Urinary bladder (tissue), 4 donors: ENCODE data around the gene ZNF117. TPM values are rescaled to one million over a fixed set of nuclear protein-coding genes. Genes with fewer than 3 reads are reported as not detected.

Source experiments
- DNase-seq: peaks from one replicate; pipeline ENCODE4 v3.0.0-alpha.2; 2015; ENCODE audit errors: extremely low spot score
- H3K27ac ChIP-seq: one replicate; pipeline ENCODE4 v1.5.1; 2013; ENCODE audit warnings: low read depth, mild to moderate bottlenecking, moderate library complexity
- H3K36me3 ChIP-seq: one replicate; pipeline ENCODE4 v1.6.1; 2013; ENCODE audit warnings: mild to moderate bottlenecking, moderate library complexity; ENCODE audit not compliant: insufficient read depth
- H3K4me1 ChIP-seq: one replicate; pipeline ENCODE4 v1.6.1; 2013; ENCODE audit warnings: mild to moderate bottlenecking, moderate library complexity; ENCODE audit not compliant: insufficient read depth
- H3K4me3 ChIP-seq: one replicate; pipeline ENCODE4 v1.5.1; 2013; ENCODE audit warnings: low read depth, low read length
- WGBS: extraction: QIAGEN DNeasy Blood & Tissue Kit; methylation state at CpG from one replicate; pipeline ENCODE4 v1.1.7; 2013; 5-methylcytosine and 5-hydroxymethylcytosine counted together
- polyA plus RNA-seq: library from polyadenylated mRNA; stranded (reverse); fragments of 200-250 nt; gene quantifications from one replicate; pipeline ENCODE4 v1.2.3, GENCODE V29; 2013
- total RNA-seq: library from RNA; depleted of rRNA; stranded (reverse); fragments of >200 nt; gene quantifications from one replicate; pipeline ENCODE4 v1.2.3, GENCODE V29; 2014
- donor health status: healthy with polysubstance abuse.
- donor health status: healthy.

The ZNF117 gene
- total and polyA plus RNA-seq, 2 donors: 3.1 to 52.5 TPM

DNA sequence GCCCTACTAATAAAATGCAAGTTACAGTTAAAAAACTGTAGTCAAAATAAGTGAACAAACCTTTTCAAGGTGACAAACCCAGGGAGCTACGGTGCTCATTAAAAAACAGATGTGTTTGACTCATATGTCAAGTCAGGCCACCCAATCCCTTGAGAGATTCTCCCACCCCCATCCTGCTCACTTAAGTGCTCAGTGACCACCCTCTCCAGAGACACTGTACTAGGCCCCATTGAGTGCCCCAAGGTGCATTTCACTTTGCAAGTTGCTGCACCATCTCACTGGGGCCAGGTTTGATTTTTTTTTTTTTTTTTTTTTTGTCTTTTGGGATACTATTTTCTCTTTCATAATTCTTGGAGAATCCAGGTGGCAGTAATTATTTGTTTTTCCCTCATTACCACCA lies 13.7 kb upstream of the ZNF117 start:
- H3K36me3 ChIP-seq: no peaks in the 10 kb centered on the region

DNA sequence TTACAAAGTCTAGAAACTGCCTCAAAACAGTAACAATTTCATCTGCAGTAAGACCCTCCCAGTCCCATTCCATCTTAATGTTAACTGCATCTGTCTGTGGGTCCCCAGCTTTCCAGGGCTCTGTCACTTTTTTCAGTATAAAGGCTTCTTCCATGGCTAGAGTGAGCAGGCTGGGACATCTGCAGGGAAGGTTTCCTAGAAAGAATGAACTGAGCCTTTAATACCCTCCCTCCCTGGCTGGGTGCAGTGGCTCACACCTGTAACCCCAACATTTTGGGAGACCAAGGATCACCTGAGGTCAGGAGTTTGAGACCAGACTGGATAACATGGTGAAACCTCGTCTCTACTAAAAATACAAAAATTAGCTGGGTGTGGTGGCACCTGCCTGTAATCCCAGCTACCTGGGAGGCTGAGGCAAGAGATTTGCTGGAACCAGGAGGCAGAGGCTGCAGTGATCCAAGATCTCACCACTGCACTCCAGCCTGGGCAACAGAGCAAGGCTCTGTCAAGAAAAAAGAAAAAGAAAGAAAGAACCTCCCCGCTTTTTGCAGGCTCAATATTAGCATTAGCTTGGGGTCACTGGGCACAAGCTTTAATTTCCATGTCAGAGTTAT lies 12.2 kb upstream of the ZNF117 start:
- no peak for DNase-seq
- Histone ChIP-seq H3K36me3 (peaks cover 3% of the 10 kb centered on the region), H3K27ac (no peak overlapping the region), H3K4me1 (peaks cover 2% of the 10 kb centered on the region), H3K4me3 (no peak overlapping the region)
- over 99% methylated on average over 2 of the region's 2 CpGs for WGBS

More for the DNA sequence above, 13.7 kb upstream of the ZNF117 start:
- H3K4me3 ChIP-seq: no peak overlapping the region
- H3K4me1 ChIP-seq: peaks cover 2% of the 10 kb centered on the region
- H3K27ac ChIP-seq: no peak overlapping the region
- WGBS: 80% methylated on average over 1 of the region's 1 CpG
- no peak for DNase-seq

- DNase-seq: no peak
- no peak overlapping the region for H3K4me3 ChIP-seq
- WGBS: 0% methylated on average over 1 of the region's 1 CpG
- peaks cover 3% of the 10 kb centered on the region for H3K36me3 ChIP-seq
- peaks cover 2% of the 10 kb centered on the region for H3K4me1 ChIP-seq
- H3K27ac ChIP-seq: no peak overlapping the region
Observed at GRCh38 chr7:65001291-65001814, 10.5 kb upstream of the ZNF117 start.

- Histone ChIP-seq H3K36me3 (peaks cover 3% of the 10 kb centered on the region), H3K4me1 (no peaks in the 10 kb centered on the region), H3K4me3 (no peak overlapping the region), H3K27ac (no peak overlapping the region)
- 87% methylated on average over 11 of the region's 11 CpGs for WGBS
- DNase-seq: no peak
Observed at GRCh38 chr7:64999165-65000004, 8.5 kb upstream of the ZNF117 start.

- Histone ChIP-seq H3K36me3 (peaks cover 3% of the 10 kb centered on the region), H3K4me3 (no peak overlapping the region), H3K4me1 (no peaks in the 10 kb centered on the region), H3K27ac (no peak overlapping the region)
- 96% methylated on average over 7 of the region's 7 CpGs for WGBS
- no peak for DNase-seq
Observed at GRCh38 chr7:64998865-64999164, 8.0 kb upstream of the ZNF117 start.

DNA sequence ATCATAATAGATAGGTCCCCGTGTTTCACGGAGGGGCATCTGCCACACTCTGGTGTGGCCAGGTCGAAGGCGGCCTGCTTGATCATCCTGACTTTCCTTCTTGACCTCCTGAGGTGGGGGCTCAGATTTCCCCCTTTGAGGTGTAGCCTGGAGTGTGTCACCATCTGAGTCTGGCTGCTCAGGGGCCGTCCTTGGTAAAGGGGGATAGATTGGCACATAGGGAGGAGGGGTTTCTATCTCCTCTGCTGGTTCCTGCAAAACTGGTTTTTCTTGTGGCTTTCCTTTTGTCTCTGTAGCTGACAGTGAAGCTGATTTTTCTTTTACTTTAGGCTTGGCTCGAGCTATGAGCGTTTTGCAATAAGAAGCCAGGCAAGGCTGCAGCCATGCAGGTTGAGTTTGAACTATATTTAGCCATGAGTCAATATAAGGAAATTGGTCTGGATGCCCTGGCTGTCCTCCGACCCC lies 7.1 kb upstream of the ZNF117 start:
- Histone ChIP-seq H3K4me1 (no peaks in the 10 kb centered on the region), H3K36me3 (peaks cover 3% of the 10 kb centered on the region), H3K27ac (no peak overlapping the region), H3K4me3 (no peak overlapping the region)
- no peak for DNase-seq
- WGBS: 69% methylated on average over 8 of the region's 8 CpGs

DNA sequence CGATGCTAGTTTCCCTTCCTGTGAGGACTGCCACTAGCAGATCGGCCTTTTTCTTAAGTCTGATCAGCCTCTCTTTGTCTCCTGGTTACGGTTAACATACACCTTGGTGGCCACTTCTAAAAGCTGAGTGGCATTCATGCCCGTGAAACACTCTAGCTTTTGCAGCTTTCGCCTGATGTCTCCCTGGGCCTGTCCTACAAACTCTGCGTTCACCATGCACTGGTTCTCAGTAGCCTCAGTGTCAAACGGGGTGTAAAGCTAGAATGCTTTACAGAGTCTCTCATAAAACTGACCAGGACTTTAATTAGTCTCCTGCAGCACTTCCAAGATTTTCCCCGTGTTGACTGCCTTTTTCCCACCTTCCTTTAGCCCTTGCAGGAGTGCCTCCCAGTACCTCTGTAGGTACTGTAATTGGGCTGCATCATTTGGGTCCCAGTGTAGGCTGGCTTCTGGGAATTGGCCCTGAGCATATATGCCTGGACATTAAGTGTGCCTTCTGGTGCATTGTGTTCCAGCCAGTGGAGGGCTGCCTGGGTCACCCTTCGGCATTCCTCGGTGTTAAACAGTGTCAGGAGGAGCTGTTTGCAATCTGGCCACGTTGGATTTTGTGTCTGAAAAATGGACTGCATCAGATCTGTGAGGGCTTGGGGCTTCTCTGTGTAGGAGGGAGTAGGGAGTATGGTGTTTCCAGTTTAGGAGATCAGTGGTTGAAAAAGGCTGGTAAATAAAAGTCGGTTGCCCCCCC lies 6.5 kb upstream of the ZNF117 start:
- 92% methylated on average over 12 of the region's 12 CpGs for WGBS
- no peak for DNase-seq
- Histone ChIP-seq H3K4me3 (no peak overlapping the region), H3K4me1 (no peaks in the 10 kb centered on the region), H3K36me3 (peaks cover 3% of the 10 kb centered on the region), H3K27ac (no peak overlapping the region)

DNA sequence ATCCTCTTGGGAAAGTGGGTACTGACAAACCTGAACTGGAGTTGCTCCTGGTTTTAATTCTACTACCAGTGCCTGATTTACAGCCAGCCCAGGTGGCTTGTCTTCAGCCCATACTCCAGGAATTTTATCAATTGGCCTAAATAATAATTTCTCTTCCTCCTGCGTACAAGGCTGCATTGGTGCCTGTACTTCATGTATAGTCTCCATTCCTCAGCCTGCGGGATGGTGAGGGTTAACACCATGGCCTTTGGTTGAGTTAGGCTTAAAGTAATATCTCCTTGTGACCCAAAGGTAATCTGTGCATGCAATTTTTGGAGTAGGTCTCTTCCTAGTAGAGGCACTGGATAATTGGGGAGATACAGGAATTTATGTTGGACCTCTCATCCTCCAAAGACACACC lies 5.5 kb upstream of the ZNF117 start:
- H3K4me1 ChIP-seq: no peaks in the 10 kb centered on the region
- no peak overlapping the region for H3K4me3 ChIP-seq
- over 99% methylated on average over 2 of the region's 2 CpGs for WGBS
- H3K36me3 ChIP-seq: peaks cover 3% of the 10 kb centered on the region
- no peak overlapping the region for H3K27ac ChIP-seq
- no peak for DNase-seq

- DNase-seq: no peak
- H3K4me3 ChIP-seq: no peak overlapping the region
- 98% methylated on average over 7 of the region's 7 CpGs for WGBS
Observed at GRCh38 chr7:64993901-64994300, 3.1 kb upstream of the ZNF117 start.

DNA sequence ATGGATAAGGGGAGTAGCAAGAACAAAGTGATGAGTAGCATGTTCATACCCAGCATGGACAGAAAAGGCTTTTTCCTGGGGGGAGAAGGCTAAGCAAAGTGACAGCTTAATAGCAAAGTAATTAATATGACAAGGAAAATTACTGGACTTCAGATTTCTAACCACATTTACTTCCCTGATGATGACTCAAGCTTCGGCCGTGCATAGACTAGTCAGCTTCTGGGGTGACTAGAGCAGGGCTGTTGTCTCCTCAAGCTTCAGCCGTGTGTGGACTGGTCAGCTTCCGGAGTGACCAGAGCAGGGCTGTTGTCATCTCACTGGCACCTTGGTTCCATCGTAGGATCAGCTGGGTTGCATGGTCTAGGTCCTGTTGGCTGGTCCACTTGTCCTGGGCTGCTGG lies 2.1 kb upstream of the ZNF117 start:
- Histone ChIP-seq H3K4me1 (no peaks in the 10 kb centered on the region), H3K36me3 (no peaks in the 10 kb centered on the region), H3K4me3 (no peak overlapping the region), H3K27ac (no peak overlapping the region)
- WGBS: 90% methylated on average over 5 of the region's 5 CpGs
- no peak for DNase-seq

More at GRCh38 chr7:64993901-64994300, 3.1 kb upstream of the ZNF117 start:
- Histone ChIP-seq H3K36me3 (peaks cover 1% of the 10 kb centered on the region), H3K27ac (no peak overlapping the region), H3K4me1 (no peaks in the 10 kb centered on the region)

GRCh38 chr7:64990216-64990615 lies 620 bp downstream of the ZNF117 start:
- no peak overlapping the region for H3K27ac ChIP-seq
- H3K4me3 ChIP-seq: no peak overlapping the region
- WGBS: 96% methylated on average over 7 of the region's 7 CpGs
- H3K4me1 ChIP-seq: no peaks in the 10 kb centered on the region
- no peak for DNase-seq
- H3K36me3 ChIP-seq: no peaks in the 10 kb centered on the region

GRCh38 chr7:64978497-64979203 lies 12.2 kb downstream of the ZNF117 start:
- Histone ChIP-seq H3K27ac (no peak overlapping the region), H3K36me3 (peaks cover 5% of the 10 kb centered on the region), H3K4me3 (no peak overlapping the region), H3K4me1 (no peaks in the 10 kb centered on the region)
- DNase-seq: no peak
- 98% methylated on average over 5 of the region's 5 CpGs for WGBS

DNA sequence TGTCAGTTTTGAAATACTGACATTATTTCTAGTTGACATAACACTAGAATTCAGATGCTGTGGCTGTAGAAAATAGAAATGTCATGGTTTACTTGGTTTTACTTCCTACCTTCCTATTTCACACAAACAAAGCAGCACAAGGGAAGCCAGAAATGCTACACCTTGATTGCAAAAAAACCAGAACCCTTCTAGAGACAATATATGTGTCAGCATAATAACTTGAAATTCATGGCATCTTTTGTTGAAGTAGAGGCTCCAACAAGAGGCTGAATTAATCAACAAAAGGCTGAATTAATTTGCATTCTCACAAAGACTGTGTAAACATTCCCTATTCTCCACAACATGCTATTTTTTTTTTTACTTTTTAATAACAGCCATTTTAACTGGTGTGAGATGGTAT lies 25.2 kb downstream of the ZNF117 start:
- Histone ChIP-seq H3K4me3 (no peak overlapping the region), H3K4me1 (no peaks in the 10 kb centered on the region), H3K27ac (no peak overlapping the region), H3K36me3 (no peaks in the 10 kb centered on the region)
- DNase-seq: no peak
